ENCODE measurements around the gene ZNF497. TPM values are rescaled to one million over a fixed set of nuclear protein-coding genes. Genes with fewer than 3 reads are reported as not detected.
"Not testable (repeated sequence)": the region's sequence is repeated elsewhere in the genome, so short reads cannot be mapped to it uniquely, and the experiment has no call there.

The ZNF497 gene
- polyA plus RNA-seq, 4 donors, result 3.4 to 7.9 (median 5.6) TPM

DNA sequence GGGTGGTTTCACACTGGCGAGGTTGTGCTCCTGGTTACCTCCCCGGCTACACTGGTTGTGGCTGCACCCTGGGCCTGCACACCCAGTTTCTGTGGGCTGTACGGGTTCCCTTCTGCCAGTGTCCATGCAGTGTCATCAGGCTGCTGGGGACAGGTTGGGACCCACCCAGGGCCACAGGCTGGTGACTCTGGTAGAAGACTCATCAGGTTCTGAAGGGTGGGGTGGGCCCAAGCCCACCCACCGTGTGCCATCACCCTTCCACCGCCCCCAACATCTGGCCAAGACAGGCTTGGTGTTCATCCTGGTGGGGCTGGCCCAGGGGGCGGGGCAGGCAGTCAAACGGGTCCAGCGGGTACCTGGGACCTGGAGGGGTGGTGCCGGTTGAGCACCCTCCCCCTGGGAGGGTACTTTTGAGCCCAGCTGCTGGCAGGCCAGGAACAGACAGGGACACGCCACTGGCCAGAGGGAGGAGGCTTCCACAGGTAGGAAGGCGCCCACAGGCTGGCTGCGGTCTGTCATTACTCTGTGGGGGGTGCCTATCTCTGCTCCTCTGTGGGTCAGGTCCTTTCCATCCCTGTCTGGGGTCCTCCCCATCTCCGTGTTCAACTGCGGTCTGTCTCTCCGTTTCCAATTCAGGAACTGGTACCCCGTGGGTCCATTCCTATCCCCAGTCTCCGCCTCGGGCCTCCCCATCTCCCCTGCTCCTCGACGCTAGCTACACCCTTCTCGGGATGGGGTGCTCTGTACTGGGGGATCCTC, 32.8 kb upstream of the ZNF497 start, which contains the start of gene RNF225:
TSS of gene RNF225 (plus strand) at position 437 of the 759 bp plus-strand sequence. CDS start 434 bp downstream, outside the sequence.
- no peak for DNase-seq (ENCODE audit: low read depth in 4 of 4, low spot score in 2 of 4)

- DNase-seq (ENCODE audit: low read depth in 4 of 4, low spot score in 2 of 4), result no peak
These were observed 32.3 kb upstream of the ZNF497 start for GRCh38 chr19:58394821-58395219.

DNA sequence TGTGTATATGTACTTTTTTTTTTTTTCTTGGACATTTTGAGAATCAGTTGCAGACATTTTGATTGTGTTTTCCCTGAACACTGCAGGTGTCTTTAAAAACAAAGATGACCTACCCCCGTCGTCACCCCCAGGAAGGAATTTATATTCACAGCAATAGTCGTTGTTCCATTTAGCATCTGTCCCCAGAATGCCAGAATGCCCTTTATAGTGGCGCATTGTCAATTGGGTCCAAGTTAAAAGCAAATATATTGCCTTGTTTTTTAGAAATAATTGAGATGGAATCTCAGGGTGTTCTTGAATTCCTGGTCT, 31.1 kb upstream of the ZNF497 start:
- no peak for DNase-seq (ENCODE audit: low read depth in 4 of 4, low spot score in 2 of 4)

GRCh38 chr19:58392945-58393724, 30.6 kb upstream of the ZNF497 start:
- DNase-seq (ENCODE audit: low read depth in 4 of 4, low spot score in 2 of 4), result no peak

DNA sequence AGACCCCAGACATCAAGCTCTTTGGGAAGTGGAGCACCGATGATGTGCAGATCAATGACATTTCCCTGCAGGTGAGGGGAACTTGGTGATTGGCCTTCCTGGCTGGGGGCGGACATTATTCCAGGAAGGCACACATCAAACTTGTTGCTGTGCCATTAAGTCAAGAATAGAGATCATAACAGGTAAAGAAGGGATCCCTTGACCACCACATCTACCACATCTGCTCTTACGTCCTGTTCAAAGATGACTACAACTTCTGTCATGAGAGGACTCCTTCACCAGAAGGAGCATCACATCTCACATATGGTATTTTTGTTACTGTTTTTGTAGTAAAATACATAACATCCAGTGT, 25.6 kb upstream of the ZNF497 start:
- DNase-seq (ENCODE audit: low read depth in 4 of 4, low spot score in 2 of 4), result no peak

GRCh38 chr19:58387338-58388174, 25.0 kb upstream of the ZNF497 start:
- no peak for DNase-seq (ENCODE audit: low read depth in 4 of 4, low spot score in 2 of 4)

- peak; percentile 87 to 98 (median 94) for DNase-seq (ENCODE audit: low read depth in 4 of 4, low spot score in 2 of 4)
These were observed 24.2 kb upstream of the ZNF497 start, which contains the start of gene RPS5 for GRCh38 chr19:58386576-58387337. Gene RPS5 (plus strand): TSS chr19:58387269. CDS start chr19:58388138, 869 bp downstream.

- DNase-seq (ENCODE audit: low read depth in 4 of 4, low spot score in 2 of 4), result no peak
These were observed 23.5 kb upstream of the ZNF497 start for GRCh38 chr19:58385891-58386575.

- no peak for DNase-seq (ENCODE audit: low read depth in 4 of 4, low spot score in 2 of 4)
These were observed 22.9 kb upstream of the ZNF497 start for GRCh38 chr19:58385313-58385890.

GRCh38 chr19:58382997-58383603, 20.5 kb upstream of the ZNF497 start:
- no peak for DNase-seq (ENCODE audit: low read depth in 4 of 4, low spot score in 2 of 4)

DNA sequence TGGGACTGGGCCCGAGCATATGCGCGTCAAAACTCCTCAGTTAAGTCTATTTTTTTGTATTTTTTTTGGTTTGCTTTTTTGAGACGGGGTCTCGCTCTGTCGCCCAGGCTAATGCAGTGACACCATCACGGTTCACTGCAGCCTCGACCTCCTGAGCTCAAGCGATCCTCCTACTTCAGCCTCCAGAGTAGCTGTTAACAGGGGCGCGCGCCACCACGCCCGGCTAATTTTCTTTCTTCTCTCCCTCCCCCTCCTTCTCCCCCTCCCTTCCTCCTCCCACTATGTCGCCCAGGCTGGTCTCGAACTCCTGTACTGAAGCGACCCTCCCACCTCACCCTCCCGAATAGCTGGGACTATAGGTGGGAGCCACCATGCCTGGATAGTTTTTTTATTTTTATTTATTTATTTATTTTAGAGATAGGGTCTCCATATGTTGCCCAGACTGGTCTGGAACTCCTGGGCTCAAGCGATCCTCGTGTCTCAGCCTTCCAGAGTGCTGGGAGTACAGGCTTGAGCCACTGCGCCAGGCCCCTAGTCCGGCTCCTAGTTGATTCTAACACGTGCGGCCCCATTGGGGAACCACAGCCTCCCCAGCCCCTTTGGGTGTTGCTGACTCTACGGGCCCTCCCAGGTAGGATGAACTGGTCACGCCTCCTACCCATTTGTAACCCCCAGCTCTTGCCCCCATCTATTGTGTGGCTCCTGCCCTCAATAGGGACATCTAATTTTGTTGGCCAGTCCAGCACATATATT, 19.1 kb upstream of the ZNF497 start:
- DNase-seq (ENCODE audit: low read depth in 4 of 4, low spot score in 2 of 4), result no peak

DNA sequence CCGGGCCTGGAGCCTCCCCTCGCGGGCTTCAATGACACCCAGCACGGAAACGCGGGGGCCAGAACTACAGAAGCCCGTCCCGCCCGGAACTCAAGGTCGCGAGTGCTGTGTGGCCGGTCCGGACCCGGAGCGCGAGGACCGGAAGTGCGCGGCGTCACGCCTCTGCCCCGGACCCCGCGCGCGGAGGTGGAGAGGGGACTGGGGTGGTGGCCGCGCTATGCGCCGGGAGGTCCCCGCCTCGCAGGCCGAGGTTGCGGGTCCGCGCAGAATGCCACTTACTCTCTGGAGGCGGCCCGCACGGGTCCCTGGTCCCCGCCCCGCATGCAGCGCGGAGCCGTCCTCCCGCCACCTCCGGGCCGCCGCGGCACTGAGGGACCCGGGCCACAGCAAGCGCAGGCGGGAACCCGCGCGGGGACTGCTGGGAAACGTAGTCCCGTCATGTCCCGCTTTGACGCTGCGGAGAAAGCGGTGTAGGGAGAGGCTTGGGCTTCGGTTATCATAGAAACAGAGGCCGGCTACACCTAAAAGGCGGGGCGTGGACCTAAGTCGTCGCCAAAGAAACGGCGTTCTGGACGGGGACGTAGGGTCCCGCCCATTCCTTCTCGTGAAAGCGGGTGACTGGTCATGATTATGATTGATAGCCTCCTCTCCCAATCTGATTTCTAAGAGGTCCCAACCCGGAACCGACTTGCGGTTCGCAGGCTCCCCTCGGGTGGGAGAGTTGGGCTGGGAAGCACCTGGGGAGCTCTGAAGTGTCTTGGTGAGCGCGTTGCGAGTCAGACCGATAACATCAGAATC, 18.3 kb upstream of the ZNF497 start, which contains the start of gene ZNF837:
TSS of gene ZNF837 (minus strand) at position 369 of the 798 bp plus-strand sequence. CDS start 11,698 bp downstream, outside the sequence.
- DNase-seq (ENCODE audit: low read depth in 4 of 4, low spot score in 2 of 4), result peak; percentile 97 to 99 (median 98)

DNA sequence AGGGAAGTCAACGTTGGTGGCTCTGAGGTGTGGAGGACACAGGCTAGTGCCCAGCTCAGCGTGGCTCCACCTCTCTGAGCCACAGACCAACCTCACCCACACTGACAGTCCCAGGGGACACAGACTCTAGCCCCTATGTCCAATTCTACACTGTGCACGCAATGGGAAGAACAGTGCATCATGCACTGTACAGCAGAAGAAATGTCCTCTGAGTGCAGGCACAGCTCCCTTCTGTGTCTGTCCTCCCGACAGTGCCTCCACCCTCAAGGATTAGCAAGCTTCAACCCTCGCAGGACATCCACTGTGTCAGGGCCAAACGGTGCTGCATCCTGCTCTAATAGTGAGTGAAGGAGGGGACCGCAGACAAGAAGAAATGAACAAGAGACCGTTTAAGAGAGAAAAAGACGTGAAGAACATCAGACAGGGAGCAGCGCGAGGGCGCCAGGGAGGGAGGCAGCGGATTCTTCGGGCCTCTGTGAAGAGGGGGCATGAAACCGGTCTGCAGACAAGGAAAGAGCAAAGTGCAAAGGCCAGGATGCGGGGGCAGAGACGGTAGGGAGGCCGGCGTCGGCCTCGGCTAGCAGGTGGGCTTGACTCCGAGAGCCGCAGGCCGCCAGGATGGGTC, 17.6 kb upstream of the ZNF497 start:
- DNase-seq (ENCODE audit: low read depth in 4 of 4, low spot score in 2 of 4), result no peak

- no peak for DNase-seq (ENCODE audit: low read depth in 4 of 4, low spot score in 2 of 4)
These were observed 16.7 kb upstream of the ZNF497 start for GRCh38 chr19:58379246-58379645.

- DNase-seq (ENCODE audit: low read depth in 4 of 4, low spot score in 2 of 4), result not testable (repeated sequence)
These were observed 14.2 kb upstream of the ZNF497 start for GRCh38 chr19:58376724-58377123.

GRCh38 chr19:58374200-58374599, 11.6 kb upstream of the ZNF497 start:
- no peak for DNase-seq (ENCODE audit: low read depth in 4 of 4, low spot score in 2 of 4)

Data from left renal cortex interstitium (tissue), 4 donors.